MCF 10A (cell line): ENCODE results near the gene TRABD2A. TPM values are rescaled to one million over a fixed set of nuclear protein-coding genes. Genes with fewer than 3 reads are reported as not detected.

Experiments
- BruUV-seq: library from RNA; stranded (reverse); fragments of 400-500 nt; replicated peaks from 2 replicates; lab custom pipeline; 2021; lab: Mats Ljungman, UMichigan
- CTCF ChIA-PET: fragments of 300-600 bp; sonication (Branson Sonifier 250); formaldehyde crosslinking; extraction: SDS; loops from one replicate; lab custom pipeline; 2021; ENCODE audit warnings: antibody characterized with exemption, inconsistent platforms; lab: Yijun Ruan, JAX
- POLR2A ChIA-PET: fragments of 300-600, 350-650 bp; sonication (Branson Sonifier 250); formaldehyde crosslinking; extraction: SDS; loops from one replicate; lab custom pipeline; 2020; ENCODE audit warnings: antibody characterized with exemption, inconsistent platforms; lab: Yijun Ruan, JAX
- DNase-seq: peaks from one replicate; pipeline ENCODE4 v3.0.0-alpha.2; 2018; ENCODE audit not compliant: unreplicated experiment
- H3K27ac Mint-ChIP-seq: one replicate; pipeline ENCODE4 v1.8.0; 2022; ENCODE audit warnings: mild to moderate bottlenecking, low read depth, mixed read lengths; ENCODE audit not compliant: unreplicated experiment
- H3K27me3 Mint-ChIP-seq: one replicate; pipeline ENCODE4 v1.8.0; 2022; ENCODE audit warnings: mixed read lengths; ENCODE audit not compliant: insufficient read depth, unreplicated experiment
- H3K36me3 Mint-ChIP-seq: one replicate; pipeline ENCODE4 v1.8.0; 2022; ENCODE audit warnings: mild to moderate bottlenecking, moderate library complexity, mixed read lengths; ENCODE audit not compliant: insufficient read depth, unreplicated experiment
- H3K4me1 Mint-ChIP-seq: one replicate; pipeline ENCODE4 v1.8.0; 2022; ENCODE audit warnings: mixed read lengths; ENCODE audit not compliant: insufficient read depth, unreplicated experiment
- H3K4me3 Mint-ChIP-seq: one replicate; pipeline ENCODE4 v1.8.0; 2022; ENCODE audit warnings: mild to moderate bottlenecking, moderate library complexity, mixed read lengths; ENCODE audit not compliant: unreplicated experiment
- H3K9me3 Mint-ChIP-seq: one replicate; pipeline ENCODE4 v1.8.0; 2022; ENCODE audit warnings: mixed read lengths; ENCODE audit not compliant: unreplicated experiment
- CTCF ChIP-seq: fragments of 200-600 bp; IDR thresholded peaks from one replicate; pipeline ENCODE4 v1.8.0; 2022; ENCODE audit warnings: antibody characterized with exemption, mild to moderate bottlenecking; ENCODE audit not compliant: unreplicated experiment
- intact Hi-C: fragments of 100-400 bp; cut with micrococcal nuclease; formaldehyde crosslinking; loops from 2 replicates; pipeline ENCODE4 v1.14.1; 2022
- total RNA-seq: library from RNA; stranded (reverse); gene quantifications from 2 replicates; pipeline ENCODE4 v1.2.3, GENCODE V29; 2022

The TRABD2A gene
- total RNA-seq, 1 experiment from 2014 or later = 20.0 TPM

GRCh38 chr2:84906900-84907714 lies 26.2 kb upstream of the TRABD2A start:
- BruUV-seq = no TSS peak
- TF ChIP-seq CTCF = no peak
- CTCF ChIA-PET = interaction anchor here (0.7 to 3.6 kb wide), 9 partner anchors 11 to 1330 kb away, joined by 3 to 39 read pairs (median 4); partner anchors contain the start of gene TRABD2A
- Mint-ChIP-seq H3K27ac (peak overlapping the region; percentile 83), H3K4me1 (peaks cover 29% of the 10 kb centered on the region), H3K4me3 (peak overlapping the region; percentile 85), H3K36me3 (peaks cover 35% of the 10 kb centered on the region), H3K9me3 (peaks cover 16% of the 10 kb centered on the region), H3K27me3 (no peaks in the 10 kb centered on the region)
- DNase-seq = peak; percentile 98
- POLR2A ChIA-PET = interaction anchor here (0.6 to 7.1 kb wide), 20 partner anchors 9 to 506 kb away, joined by 3 to 189 read pairs (median 10); partner anchors contain the start of genes KCMF1, SUCLG1 and TRABD2A
- intact Hi-C loops = loop anchor here (1.0 kb wide), 3 partner anchors 13 to 25 kb away; no protein-coding TSS in a partner anchor

GRCh38 chr2:84906108-84906899 lies 25.4 kb upstream of the TRABD2A start:
- intact Hi-C loops = no loop called here
- H3K9me3 Mint-ChIP-seq = peaks cover 16% of the 10 kb centered on the region
- no peak for TF ChIP-seq CTCF
- DNase-seq = no peak
- H3K4me3 Mint-ChIP-seq = peak overlapping the region; percentile 85
- TSS peak; percentile 99 for BruUV-seq
- H3K36me3 Mint-ChIP-seq = peaks cover 35% of the 10 kb centered on the region
- H3K27ac Mint-ChIP-seq = peak overlapping the region; percentile 83
- ChIA-PET POLR2A (interaction anchor here (0.6 to 7.1 kb wide), 25 partner anchors 8 to 507 kb away, joined by 3 to 189 read pairs (median 6); partner anchors contain the start of genes KCMF1, SUCLG1 and TRABD2A), CTCF (interaction anchor here (0.5 to 3.6 kb wide), 10 partner anchors 12 to 730 kb away, joined by 3 to 39 read pairs (median 4); partner anchors contain the start of gene TRABD2A)
- H3K27me3 Mint-ChIP-seq = no peaks in the 10 kb centered on the region
- H3K4me1 Mint-ChIP-seq = peaks cover 29% of the 10 kb centered on the region

GRCh38 chr2:84905181-84906107 lies 24.6 kb upstream of the TRABD2A start, which contains the start of gene TMSB10:
TSS of gene TMSB10 (plus strand) at chr2:84905656.
- POLR2A ChIA-PET = interaction anchor here (0.6 to 7.1 kb wide), 21 partner anchors 7 to 447 kb away, joined by 3 to 189 read pairs (median 7); partner anchors contain the start of genes KCMF1, SUCLG1 and TRABD2A
- peak; percentile 87 for DNase-seq
- H3K9me3 Mint-ChIP-seq = peaks cover 16% of the 10 kb centered on the region
- peak within 1 kb of the TSS; percentile 83 for H3K27ac Mint-ChIP-seq
- peaks cover 35% of the 10 kb centered on the region for H3K36me3 Mint-ChIP-seq
- peaks cover 29% of the 10 kb centered on the region for H3K4me1 Mint-ChIP-seq
- intact Hi-C loops = no loop called here
- CTCF ChIA-PET = interaction anchor here (0.5 to 3.6 kb wide), 9 partner anchors 13 to 379 kb away, joined by 3 to 39 read pairs (median 5); no protein-coding TSS in a partner anchor
- no TSS peak for BruUV-seq
- no peaks in the 10 kb centered on the region for H3K27me3 Mint-ChIP-seq
- peak within 1 kb of the TSS; percentile 85 for H3K4me3 Mint-ChIP-seq
- peak; percentile 10 for TF ChIP-seq CTCF
